PC-9 (cell line): ENCODE results near the gene FXYD4. TPM values are rescaled to one million over a fixed set of nuclear protein-coding genes. Genes with fewer than 3 reads are reported as not detected.

Experiments
- BruUV-seq: library from RNA; stranded (reverse); fragments of 400-500 nt; replicated peaks from 2 replicates; lab custom pipeline; 2021; lab: Mats Ljungman, UMichigan
- CTCF ChIA-PET: fragments of 300-600 bp; sonication (Branson Sonifier 250); formaldehyde crosslinking; loops from one replicate; lab custom pipeline; 2022; ENCODE audit warnings: antibody characterized with exemption; lab: Charles Lee
- POLR2A ChIA-PET: fragments of 300-600 bp; sonication (Branson Sonifier 250); formaldehyde crosslinking; loops from one replicate; lab custom pipeline; 2022; ENCODE audit warnings: antibody characterized with exemption; ENCODE audit not compliant: unreplicated experiment; lab: Charles Lee
- DNase-seq, 2 experiments: peaks; one replicate each; pipeline versions ENCODE4 v3.0.0 to v3.0.0-alpha.2; 2015 to 2022; ENCODE audit warnings: mixed read lengths in 1 of 2
- H2AFZ ChIP-seq: fragments of 200-600 bp; sonication (generic); 2 replicates; pipeline ENCODE4 v1.8.1; 2017; ENCODE audit warnings: antibody characterized with exemption
- H3F3A ChIP-seq: fragments of 200-600 bp; sonication (generic); 2 replicates; pipeline ENCODE4 v1.8.1; 2017; ENCODE audit warnings: antibody characterized with exemption, mild to moderate bottlenecking, low read depth; ENCODE audit not compliant: insufficient read depth
- H3K27ac ChIP-seq: fragments of 200-600 bp; sonication (generic); 2 replicates; pipeline ENCODE4 v1.6.1; 2016; ENCODE audit warnings: mixed run types
- H3K27me3 ChIP-seq: fragments of 200-600 bp; sonication (generic); 2 replicates; pipeline ENCODE4 v1.6.1; 2016; ENCODE audit warnings: low read depth, mixed run types; ENCODE audit not compliant: insufficient read depth
- H3K36me3 ChIP-seq: fragments of 200-600 bp; sonication (generic); 2 replicates; pipeline ENCODE4 v1.6.1; 2016; ENCODE audit warnings: low read depth, mixed run types
- H3K4me1 ChIP-seq: fragments of 200-600 bp; sonication (generic); replicated peaks from 2 replicates; pipeline ENCODE4 v1.6.1; 2016; ENCODE audit warnings: mixed run types; ENCODE audit not compliant: insufficient read depth
- H3K4me2 ChIP-seq: fragments of 200-600 bp; sonication (generic); 2 replicates; pipeline ENCODE4 v1.6.1; 2017; ENCODE audit warnings: mixed run types
- H3K4me3 ChIP-seq: fragments of 200-600 bp; sonication (generic); 2 replicates; pipeline ENCODE4 v1.6.1; 2016; ENCODE audit warnings: mixed run types
- H3K79me2 ChIP-seq: fragments of 200-600 bp; sonication (generic); 2 replicates; pipeline ENCODE4 v1.6.1; 2017; ENCODE audit warnings: low read depth, mixed run types
- H3K9me2 ChIP-seq: fragments of 200-600 bp; sonication (generic); 2 replicates; pipeline ENCODE4 v1.8.1; 2017; ENCODE audit warnings: mild to moderate bottlenecking; ENCODE audit not compliant: insufficient read depth
- H3K9me3 ChIP-seq: fragments of 200-600 bp; sonication (generic); 2 replicates; pipeline ENCODE4 v1.8.1; 2016; ENCODE audit warnings: low read depth; ENCODE audit not compliant: insufficient read depth
- H4K20me1 ChIP-seq: fragments of 200-600 bp; sonication (generic); 2 replicates; pipeline ENCODE4 v1.8.1; 2017; ENCODE audit not compliant: insufficient read depth
- EZH2 ChIP-seq: fragments of 200-600 bp; sonication (generic); IDR thresholded peaks from 2 replicates; pipeline ENCODE4 v1.8.0; 2017; ENCODE audit warnings: antibody characterized with exemption, low read depth
- intact Hi-C: fragments of 100-400 bp; cut with micrococcal nuclease; formaldehyde crosslinking; loops from one replicate; pipeline ENCODE4 v1.10.0; 2022; ENCODE audit not compliant: unreplicated experiment
- total RNA-seq: library from RNA; stranded (reverse); gene quantifications from 2 replicates; pipeline ENCODE4 v1.2.3, GENCODE V29; 2021
- TF ChIP-seq, protein P1 (sequence below): fragments of 200-600 bp; sonication (generic); conservative IDR thresholded peaks from 2 replicates; pipeline ENCODE4 v1.6.1; 2017; ENCODE audit warnings: mixed run types, antibody characterized with exemption, mild to moderate bottlenecking, moderate library complexity

FXYD4 gene
- total RNA-seq, 1 experiment from 2014 or later, result not detected

DNA sequence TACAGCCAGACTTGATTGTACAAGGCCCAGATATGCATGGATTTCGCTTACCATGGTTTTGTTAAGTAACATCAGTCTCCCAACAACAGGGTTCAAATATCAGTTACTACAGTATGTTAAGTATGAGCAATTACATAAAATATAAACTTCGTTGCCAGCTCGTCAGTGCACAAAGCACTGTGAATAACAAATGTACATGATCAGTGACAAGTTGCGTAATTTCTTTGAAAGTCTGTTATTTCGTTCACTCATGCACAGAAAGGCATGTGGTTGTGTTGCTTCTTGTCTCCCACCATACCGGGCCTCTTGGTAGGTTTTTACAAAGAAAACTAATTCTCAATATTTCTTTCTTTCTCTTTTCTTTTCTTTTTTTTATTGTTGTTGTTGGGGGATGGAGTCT lies 53.0 kb downstream of the FXYD4 start:
- CTCF ChIA-PET, result no interaction called here
- DNase-seq, result no peak
- peaks cover 24% of the 10 kb centered on the region; the same call in 1 of the 2 replicates for H3F3A ChIP-seq
- H4K20me1 ChIP-seq, result no peaks in the 10 kb centered on the region
- intact Hi-C loops, result no loop called here
- POLR2A ChIA-PET, result no interaction called here
- H3K27me3 ChIP-seq, result no peaks in the 10 kb centered on the region
- no peak for TF ChIP-seq EZH2
- TF ChIP-seq, protein P1, sequence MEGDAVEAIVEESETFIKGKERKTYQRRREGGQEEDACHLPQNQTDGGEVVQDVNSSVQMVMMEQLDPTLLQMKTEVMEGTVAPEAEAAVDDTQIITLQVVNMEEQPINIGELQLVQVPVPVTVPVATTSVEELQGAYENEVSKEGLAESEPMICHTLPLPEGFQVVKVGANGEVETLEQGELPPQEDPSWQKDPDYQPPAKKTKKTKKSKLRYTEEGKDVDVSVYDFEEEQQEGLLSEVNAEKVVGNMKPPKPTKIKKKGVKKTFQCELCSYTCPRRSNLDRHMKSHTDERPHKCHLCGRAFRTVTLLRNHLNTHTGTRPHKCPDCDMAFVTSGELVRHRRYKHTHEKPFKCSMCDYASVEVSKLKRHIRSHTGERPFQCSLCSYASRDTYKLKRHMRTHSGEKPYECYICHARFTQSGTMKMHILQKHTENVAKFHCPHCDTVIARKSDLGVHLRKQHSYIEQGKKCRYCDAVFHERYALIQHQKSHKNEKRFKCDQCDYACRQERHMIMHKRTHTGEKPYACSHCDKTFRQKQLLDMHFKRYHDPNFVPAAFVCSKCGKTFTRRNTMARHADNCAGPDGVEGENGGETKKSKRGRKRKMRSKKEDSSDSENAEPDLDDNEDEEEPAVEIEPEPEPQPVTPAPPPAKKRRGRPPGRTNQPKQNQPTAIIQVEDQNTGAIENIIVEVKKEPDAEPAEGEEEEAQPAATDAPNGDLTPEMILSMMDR, result no peak
- BruUV-seq, result no TSS peak
- H3K9me2 ChIP-seq, result no peaks in the 10 kb centered on the region
- no peaks in the 10 kb centered on the region for H3K79me2 ChIP-seq
- H3K36me3 ChIP-seq, result no peaks in the 10 kb centered on the region
- H3K4me3 ChIP-seq, result no peak overlapping the region
- H3K4me1 ChIP-seq, result peaks cover 14% of the 10 kb centered on the region
- H3K9me3 ChIP-seq, result no peaks in the 10 kb centered on the region
- H3K27ac ChIP-seq, result no peak overlapping the region
- H2AFZ ChIP-seq, result no peak overlapping the region
- no peak overlapping the region for H3K4me2 ChIP-seq

Other genes starting within 250 kb of the FXYD4 start
- 7.2 and 8.5 TPM in 2 replicates for gene CSGALNACT2, start 233.2 kb upstream of the FXYD4 start, total RNA-seq
- 15.4 and 23.9 TPM in 2 replicates for gene RASGEF1A, start 104.6 kb upstream of the FXYD4 start, total RNA-seq
- gene HNRNPF, start 37.5 kb downstream of the FXYD4 start, total RNA-seq, result 267 and 337 TPM in 2 replicates
- gene ZNF487, start 65.5 kb downstream of the FXYD4 start, total RNA-seq, result 11.8 and 14.5 TPM in 2 replicates
- 3.3 and 3.7 TPM in 2 replicates for gene ZNF239, start 203.0 kb downstream of the FXYD4 start, total RNA-seq
- gene ZNF485, start 234.8 kb downstream of the FXYD4 start, total RNA-seq, result 2.1 and 3.7 TPM in 2 replicates